ENCODE data around the gene SPEM3.
A peak's percentile ranks its signal among the peaks of the same experiment; 100 is the strongest.

Gene SPEM3

GRCh38 chr17:7445619-7445968 is 16.9 kb downstream of the SPEM3 start:
- no peak for TF ChIP-seq CTCF (IDR thresholded peaks at IDR 0.05; ENCODE audit: low read depth, low read length)
- DNase-seq (ENCODE audit: low read depth in 2 of 2): no peak
- H3K4me3 ChIP-seq (replicated peaks in 1 of 2; ENCODE audit: low read depth in 2 of 2, low read length in 2 of 2): peak overlapping the region in 1 of 2 donors; percentile 36

- TF ChIP-seq CTCF (IDR thresholded peaks at IDR 0.05; ENCODE audit: low read depth, low read length): no peak
- DNase-seq (ENCODE audit: low read depth in 2 of 2): no peak
- no peak overlapping the region for H3K4me3 ChIP-seq (replicated peaks in 1 of 2; ENCODE audit: low read depth in 2 of 2, low read length in 2 of 2)
Observed at GRCh38 chr17:7448461-7448860, 19.8 kb downstream of the SPEM3 start.

DNA sequence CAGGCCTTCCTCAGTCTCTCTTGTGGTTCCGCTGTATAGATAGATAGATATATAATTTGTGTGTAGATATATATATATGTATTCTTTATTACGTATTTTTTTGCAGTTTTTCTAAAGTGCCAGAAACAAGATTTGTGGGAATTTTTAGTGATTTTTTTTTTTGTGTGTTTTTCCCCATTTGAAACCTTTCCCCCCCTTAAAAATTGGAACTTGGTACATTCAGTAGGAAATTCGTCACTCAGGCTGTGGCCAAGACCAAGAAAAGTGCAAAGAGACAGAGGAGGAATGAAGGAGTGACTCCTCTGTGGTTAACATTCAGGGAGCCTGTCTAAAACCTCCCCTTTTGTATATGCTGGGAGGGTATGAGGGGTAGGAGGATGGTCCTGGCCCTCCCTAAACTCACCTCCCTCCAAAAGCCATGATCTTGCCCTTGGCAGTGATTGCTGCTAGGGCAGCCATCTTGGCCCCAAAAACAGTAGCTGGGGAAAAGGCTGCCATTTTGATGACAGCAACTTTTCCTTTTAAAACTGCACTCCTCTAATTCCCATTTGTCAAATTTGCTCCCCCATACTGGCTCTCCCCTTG is 31.4 kb downstream of the SPEM3 start:
- no peak for TF ChIP-seq CTCF (IDR thresholded peaks at IDR 0.05; ENCODE audit: low read depth, low read length)
- H3K4me3 ChIP-seq (replicated peaks in 1 of 2; ENCODE audit: low read depth in 2 of 2, low read length in 2 of 2): no peak overlapping the region
- DNase-seq (ENCODE audit: low read depth in 2 of 2): peak in 1 of 2 donors; percentile 32

DNA sequence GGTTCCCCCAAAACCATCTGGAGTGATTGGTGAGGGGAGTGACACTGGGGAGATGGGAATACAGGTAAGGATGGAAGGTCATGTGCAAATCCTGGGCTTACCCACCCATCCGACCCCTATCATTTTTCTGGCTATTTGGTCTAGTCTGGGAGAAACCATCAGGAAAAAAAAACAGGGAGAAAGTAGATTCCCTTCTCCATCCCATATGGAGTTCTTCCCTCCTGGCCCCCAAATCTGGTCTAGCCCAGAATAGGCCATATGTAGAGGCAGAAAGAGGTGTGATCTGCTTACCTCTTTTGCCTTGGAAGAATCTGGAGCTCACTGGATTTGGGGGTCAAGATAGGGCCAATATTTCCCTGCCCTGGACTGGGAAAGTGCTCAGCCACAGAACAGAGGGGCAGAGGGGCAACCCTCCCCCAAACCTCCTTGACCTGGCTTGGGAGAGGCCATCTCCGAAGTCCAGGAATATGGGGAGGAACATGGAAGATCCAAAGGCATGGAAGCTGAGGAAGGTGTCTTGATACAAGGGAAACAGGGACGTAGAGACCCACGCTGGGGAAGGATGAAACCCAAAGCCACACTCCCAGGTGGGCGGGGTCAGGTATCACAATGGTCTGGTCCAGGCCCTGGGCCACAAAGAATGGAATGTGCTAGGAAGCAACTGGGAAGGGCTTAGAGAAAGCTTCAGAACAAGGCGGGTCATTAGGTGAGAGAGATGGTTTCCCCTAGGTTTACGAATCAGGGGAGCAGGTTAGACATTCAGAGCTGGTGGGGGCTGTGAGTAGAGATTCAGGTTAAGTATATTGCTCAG is 32.4 kb downstream of the SPEM3 start:
- H3K4me3 ChIP-seq (replicated peaks in 1 of 2; ENCODE audit: low read depth in 2 of 2, low read length in 2 of 2): no peak overlapping the region
- no peak for TF ChIP-seq CTCF (IDR thresholded peaks at IDR 0.05; ENCODE audit: low read depth, low read length)

GRCh38 chr17:7462474-7463371 is 34.1 kb downstream of the SPEM3 start:
- no peak for TF ChIP-seq CTCF (IDR thresholded peaks at IDR 0.05; ENCODE audit: low read depth, low read length)
- DNase-seq (ENCODE audit: low read depth in 2 of 2): no peak
- no peak overlapping the region for H3K4me3 ChIP-seq (replicated peaks in 1 of 2; ENCODE audit: low read depth in 2 of 2, low read length in 2 of 2)

More for the DNA sequence above, 32.4 kb downstream of the SPEM3 start:
- DNase-seq (ENCODE audit: low read depth in 2 of 2): no peak

DNA sequence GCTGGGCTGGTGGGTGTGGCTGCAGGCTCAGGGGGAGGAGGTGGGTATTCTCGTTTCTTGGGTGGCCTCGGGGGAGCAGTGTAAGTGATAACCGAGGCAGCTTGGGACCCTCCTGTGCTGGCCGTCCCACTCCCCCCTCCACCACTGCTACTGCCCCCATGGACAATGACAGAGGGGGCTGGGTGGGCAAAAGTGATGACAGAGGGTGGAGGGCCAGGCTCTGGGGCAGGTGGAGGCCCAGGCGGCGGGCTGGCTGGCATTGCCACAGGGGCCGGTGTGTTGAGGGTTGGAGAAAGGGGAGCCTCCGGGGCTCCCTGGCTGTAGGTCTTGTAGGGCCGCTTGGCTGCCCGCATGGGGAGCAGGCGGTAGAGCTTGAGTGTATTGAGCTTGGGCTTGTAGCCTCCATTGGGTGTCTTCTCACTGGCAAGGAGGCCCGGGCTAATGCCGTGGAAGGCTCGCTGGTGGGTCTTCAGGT is 34.8 kb downstream of the SPEM3 start:
- DNase-seq (ENCODE audit: low read depth in 2 of 2): no peak
- no peak overlapping the region for H3K4me3 ChIP-seq (replicated peaks in 1 of 2; ENCODE audit: low read depth in 2 of 2, low read length in 2 of 2)
- TF ChIP-seq CTCF (IDR thresholded peaks at IDR 0.05; ENCODE audit: low read depth, low read length): no peak
